HG02610 (cell line): ENCODE results near the gene ZNRF3.
"Not testable (repeated sequence)": the region's sequence is repeated elsewhere in the genome, so short reads cannot be mapped to it uniquely, and the experiment has no call there.

Source experiments
- ATAC-seq: cut with Tn5 transposase; IDR thresholded peaks from one replicate; pipeline ENCODE4 v1.9.1; 2021; ENCODE audit warnings: mild to moderate bottlenecking, moderate library complexity; ENCODE audit not compliant: unreplicated experiment

Gene ZNRF3

GRCh38 chr22:28905256-28905832 lies 22.0 kb downstream of the ZNRF3 start:
- ATAC-seq, result no peak

- ATAC-seq, result no peak
Measured at GRCh38 chr22:28906312-28906711, 22.9 kb downstream of the ZNRF3 start.

- peak; percentile 78 for ATAC-seq
Measured at GRCh38 chr22:28907311-28908008, 24.1 kb downstream of the ZNRF3 start.

DNA sequence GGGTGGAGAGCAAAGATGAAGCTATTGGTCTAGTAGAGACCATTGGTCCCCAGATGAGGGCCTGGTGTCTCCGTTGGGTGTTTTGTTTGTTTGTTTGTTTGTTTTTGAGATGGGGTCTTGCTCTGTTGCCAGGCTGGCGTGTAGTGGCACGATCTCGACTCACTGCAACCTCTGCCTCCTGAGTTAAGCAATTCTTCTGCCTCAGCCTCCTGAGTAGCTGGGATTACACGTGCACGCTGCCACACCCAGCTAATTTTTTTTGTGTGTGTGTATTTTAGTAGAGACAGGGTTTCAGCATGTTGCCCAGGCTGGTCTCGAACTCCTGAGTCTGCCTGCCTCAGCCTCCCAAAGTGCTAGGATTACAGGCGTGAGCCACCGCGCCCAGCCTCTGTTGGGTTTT lies 25.4 kb downstream of the ZNRF3 start:
- ATAC-seq, result not testable (repeated sequence)

DNA sequence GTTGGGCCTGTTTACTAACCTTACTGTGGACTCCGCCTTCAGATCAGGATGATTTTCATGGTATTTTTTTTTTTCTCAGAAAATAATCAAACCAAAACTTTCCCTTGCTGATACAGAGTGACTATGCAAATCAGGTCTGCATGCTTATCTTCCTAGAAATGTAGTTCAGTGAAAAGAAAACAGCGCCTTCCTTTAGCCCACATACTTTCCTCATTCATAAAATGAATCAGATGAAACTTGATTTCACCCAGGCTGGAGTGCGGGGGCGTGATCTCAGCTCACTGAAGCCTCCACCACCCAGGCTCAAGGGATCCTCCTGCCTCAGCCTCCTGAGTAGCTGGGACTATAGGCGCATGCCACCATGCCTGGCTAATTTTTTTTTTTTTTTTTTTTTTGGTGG lies 26.0 kb downstream of the ZNRF3 start:
- no peak for ATAC-seq

- ATAC-seq, result no peak
Measured at GRCh38 chr22:28910569-28911303, 27.4 kb downstream of the ZNRF3 start.

- ATAC-seq, result no peak
Measured at GRCh38 chr22:28911304-28911690, 27.9 kb downstream of the ZNRF3 start.

DNA sequence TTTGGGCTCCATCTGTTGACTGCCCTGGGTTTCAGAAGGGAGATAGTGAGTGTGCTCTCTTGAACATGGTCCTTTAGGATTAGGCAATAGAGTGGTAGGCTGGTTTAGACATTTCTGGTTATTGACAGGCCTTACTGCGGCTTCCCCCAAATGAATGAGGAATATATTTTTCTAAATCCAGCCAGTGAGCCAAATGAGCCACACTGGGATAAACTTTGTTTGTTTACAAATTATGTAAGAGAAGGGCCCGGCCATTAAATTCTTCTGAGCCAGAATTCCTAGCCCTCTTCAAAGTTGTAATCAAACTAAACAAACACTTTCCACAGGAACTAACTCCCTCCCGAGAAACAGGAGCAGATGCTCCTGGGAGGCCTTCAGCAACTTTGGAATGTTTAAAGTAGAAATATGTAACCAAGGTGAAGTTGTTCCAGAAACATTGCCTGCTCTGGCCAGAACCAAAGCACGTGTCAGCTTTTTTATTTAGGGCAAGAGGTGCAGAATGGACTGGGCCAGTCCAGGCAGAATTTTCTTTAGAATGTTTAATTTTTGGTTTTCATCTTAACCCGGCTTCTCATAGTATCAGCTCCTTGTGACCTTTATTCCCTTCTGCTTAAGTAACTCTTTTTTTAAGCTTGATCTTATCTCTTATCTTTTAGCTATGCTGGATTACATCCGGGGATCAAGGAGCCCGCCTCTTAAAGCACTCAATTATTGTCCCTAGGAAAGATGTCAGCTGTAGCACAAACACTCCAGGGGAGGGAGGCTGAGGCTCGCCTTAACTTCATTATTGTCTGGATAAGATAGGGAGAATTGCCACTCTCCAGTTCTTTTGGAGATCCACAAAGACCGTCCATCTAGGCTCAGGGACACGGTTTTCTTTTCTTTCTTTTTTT lies 28.7 kb downstream of the ZNRF3 start:
- ATAC-seq, result no peak

DNA sequence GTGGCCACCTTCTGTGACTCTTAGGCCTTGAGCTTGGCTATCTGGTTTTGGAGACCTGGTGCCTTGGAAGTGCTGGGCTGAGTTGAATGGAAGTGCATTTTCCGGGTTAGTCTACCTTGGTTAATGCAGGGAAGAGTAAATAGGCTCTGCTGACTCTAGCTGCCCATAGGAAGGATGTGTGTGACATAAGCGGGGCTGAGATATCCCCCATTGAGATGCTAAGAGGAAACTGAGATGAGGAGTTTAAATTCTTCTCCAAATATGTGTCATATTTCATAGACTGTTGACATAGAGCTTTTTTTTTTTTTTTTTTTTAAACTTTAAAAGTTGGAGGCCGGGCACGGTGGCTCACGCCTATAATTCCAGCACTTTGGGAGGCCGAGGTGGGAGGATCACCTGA lies 30.8 kb downstream of the ZNRF3 start:
- no peak for ATAC-seq

GRCh38 chr22:28915969-28916368 lies 32.6 kb downstream of the ZNRF3 start:
- no peak for ATAC-seq

DNA sequence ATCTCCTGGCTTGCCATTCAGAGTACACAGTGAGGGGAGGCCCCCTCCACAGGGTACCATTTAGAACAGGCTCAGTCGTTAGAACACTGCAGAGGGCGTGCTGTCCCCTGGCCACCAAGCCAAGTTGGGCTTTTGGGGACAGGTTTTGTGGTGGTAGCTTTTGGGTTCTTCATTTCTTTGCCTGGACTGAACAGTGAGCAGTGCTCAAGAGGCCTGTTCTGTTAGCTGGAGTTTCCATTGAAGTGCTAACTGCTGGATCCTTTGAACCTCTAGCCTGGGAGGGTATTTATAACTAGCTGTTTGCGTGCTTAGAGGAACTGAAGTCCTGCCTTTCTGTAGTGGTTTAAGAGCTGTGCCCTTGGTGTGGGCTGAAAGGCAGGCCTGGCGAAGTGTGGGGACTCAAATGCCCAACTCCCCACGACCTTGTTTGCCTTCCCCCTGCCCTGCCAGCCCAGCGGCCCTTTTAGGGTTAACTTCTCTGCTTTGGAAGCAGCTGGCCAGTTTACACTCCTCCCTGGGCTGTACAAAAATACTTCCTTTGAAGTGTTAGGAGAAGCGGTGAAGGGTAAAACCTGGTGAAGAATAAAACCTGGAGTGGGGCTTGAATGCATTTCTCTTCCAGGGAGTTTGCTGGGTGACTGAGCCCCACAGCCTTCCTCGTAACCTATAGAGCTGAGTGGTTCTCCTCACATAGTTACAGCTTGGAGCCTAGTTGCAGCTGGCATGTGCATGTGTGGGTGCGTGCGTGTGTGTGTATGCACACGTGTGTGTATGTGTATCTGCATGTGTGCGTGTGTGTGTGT lies 34.6 kb downstream of the ZNRF3 start:
- ATAC-seq, result no peak

- ATAC-seq, result no peak
Measured at GRCh38 chr22:28918550-28919271, 35.3 kb downstream of the ZNRF3 start.

GRCh38 chr22:28920757-28921584 lies 37.6 kb downstream of the ZNRF3 start:
- no peak for ATAC-seq

DNA sequence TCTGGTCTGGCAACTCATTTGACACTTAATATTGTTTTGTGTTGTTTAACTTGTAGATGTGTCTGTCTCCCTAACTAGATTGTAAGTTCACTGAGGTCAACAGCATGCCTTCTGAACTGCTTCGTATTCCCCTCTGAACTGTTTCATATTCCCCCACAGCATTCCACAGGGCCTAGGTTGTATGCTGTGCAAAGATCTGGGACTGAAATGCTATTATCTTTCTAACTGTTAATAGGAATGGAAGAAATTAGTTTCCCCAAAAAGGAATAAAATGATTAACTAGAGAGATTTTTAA lies 38.2 kb downstream of the ZNRF3 start:
- no peak for ATAC-seq

DNA sequence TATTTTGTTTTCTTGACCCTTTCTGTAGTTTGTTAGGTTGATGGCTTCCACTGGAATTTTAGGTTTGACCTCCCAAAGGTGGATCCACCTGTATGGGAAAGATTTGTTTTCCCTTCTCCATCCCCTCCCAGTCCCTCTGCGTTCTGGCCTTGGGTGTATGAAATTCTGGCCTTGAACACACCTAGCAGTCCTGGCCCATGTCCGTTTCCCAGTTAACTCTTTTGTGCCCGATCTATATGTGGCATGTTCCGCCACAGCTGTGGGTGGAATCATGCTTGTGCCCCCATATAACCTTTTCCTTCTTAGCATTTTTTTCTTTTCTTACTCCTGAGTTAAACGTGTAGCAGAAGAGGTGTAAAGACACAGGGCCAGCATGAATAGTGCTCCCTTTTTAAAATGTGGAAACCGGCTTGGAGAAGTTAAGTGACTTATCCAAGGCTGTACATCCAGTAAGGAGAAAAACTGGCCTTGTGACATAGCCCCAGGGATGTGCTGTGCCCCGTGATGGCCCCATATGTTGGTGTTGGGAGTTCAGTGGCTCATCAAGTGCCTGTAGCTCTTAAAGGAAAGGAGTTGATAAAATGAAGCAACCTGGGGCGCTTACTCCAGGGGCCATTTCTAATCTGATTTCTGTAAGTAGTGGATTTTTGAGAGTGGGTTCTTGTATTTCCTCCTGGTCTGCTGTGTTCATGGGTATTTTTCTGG lies 39.3 kb downstream of the ZNRF3 start:
- no peak for ATAC-seq

GRCh38 chr22:28923826-28924732 lies 40.7 kb downstream of the ZNRF3 start:
- no peak for ATAC-seq

DNA sequence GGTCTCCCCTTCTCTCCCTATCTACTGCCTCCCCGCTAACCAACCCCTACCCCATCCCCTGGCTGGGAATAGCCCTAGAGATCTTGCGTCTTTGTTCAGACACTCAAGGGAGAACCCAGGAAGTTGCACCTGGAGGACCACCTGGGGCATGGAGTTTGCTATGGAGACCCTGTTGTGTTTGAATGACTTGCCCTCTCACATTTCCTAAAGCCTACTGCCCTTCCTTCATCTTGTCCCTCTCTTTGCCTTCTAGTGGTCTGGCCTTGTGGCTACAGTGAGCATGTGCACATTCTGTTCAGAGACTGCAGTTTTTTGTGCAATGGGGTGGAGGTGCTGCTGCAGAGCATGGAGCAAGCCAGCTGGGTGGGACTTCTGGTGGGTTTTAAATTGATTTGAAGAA lies 42.5 kb downstream of the ZNRF3 start:
- no peak for ATAC-seq
